Stimulated activated CD8-positive, alpha-beta memory T cell treated with anti-CD3 and anti-CD28 coated beads, Interleukin-15, amount 100 ng/mL, for 1 hour (primary cell): ENCODE data around the gene FMN2.

Experiments
- DNase-seq: peaks from one replicate; pipeline ENCODE4 v3.0.0-alpha.2; 2020; ENCODE audit warnings: low read depth

Gene FMN2

DNA sequence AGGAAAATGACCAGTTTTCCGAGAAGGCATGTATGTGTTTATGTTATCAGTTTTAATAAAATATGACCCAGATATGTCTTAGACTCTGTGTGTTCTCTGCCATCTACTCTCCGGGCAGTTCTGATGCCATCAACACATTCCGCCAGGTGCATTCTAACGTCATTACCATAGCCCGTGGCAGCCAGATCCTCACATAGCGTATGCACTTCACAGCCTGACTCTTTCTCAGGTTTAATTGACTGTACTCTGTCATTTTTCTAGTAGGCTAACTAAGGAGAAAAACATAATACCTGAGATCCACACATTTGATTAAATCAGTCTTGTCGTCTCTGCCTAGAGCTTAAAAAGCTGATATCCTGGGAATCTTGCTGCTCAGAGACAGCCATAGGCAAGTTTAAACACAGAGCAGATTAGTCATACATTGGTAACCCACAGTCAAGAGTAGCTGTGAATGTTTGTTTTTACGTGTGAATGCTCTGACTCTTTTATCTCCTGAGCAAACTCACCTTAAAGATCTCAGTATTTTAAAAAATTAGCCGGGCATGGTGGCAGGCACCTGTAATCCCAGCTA is 344.4 kb downstream of the FMN2 start:
- DNase-seq, result no peak

DNA sequence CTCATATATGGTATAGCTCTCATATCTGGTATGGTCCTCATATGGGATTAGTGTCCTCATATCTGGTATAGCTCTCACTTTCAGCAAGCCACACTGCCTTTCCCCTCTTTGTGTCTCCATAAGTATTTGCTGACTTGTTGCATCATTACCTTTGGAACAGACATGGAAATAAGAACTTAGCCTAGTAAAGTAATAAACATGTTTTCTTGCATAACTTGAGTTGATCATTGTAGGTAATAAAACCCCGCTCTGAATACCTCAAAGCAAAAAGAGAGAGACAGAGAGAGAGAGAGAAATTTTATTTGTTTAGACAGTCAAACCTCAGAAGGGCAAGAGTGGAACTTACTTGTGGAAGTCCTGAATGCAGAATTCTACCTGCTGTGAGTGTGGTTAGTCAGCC is 350.0 kb downstream of the FMN2 start:
- no peak for DNase-seq

DNA sequence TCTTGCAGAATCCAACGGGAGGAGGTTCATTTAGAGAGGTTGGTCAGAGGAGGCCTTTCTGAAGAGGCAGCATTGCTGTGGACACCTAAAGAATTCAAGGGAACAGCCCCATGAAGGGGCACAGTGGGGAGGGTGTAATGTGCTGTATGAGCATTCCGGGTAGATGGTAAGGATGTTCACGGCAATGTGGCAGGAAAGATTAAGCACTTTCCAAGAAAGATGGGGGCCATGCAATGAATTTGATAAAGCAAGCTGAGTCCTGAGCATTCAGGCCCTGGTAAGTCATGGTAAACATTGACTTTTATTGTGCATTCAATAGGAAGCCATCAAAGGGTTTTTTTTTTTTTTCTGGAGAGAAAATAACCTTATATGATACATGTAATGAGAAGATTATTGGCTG is 353.7 kb downstream of the FMN2 start:
- DNase-seq, result no peak

DNA sequence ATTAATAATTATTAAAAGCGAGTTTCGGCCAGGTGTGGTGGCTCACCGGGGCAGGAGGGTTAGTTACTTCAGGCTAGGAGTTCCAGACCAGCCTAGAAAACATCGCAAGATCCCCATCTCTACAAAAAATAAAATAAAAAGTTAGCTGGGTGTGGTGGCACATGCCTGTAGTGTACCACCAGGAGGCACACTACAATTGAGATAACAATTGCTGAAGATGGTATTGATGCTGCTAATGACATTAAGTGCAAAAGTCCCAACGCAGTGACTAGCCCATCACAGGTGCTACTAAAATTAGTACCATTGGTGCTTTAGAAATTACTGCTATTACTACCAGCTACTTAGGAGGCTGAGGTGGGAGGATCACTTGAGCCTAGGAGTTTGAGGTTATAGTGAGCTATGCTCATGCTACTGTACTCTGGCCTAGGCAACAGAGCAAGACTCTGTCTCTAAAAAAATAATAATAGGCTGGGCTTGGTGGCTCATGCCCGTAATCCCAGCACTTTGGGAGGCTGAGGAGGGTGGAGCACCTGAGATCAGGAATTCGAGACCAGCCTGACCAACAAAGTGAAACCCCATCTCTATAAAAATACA is 363.6 kb downstream of the FMN2 start:
- DNase-seq, result no peak

DNA sequence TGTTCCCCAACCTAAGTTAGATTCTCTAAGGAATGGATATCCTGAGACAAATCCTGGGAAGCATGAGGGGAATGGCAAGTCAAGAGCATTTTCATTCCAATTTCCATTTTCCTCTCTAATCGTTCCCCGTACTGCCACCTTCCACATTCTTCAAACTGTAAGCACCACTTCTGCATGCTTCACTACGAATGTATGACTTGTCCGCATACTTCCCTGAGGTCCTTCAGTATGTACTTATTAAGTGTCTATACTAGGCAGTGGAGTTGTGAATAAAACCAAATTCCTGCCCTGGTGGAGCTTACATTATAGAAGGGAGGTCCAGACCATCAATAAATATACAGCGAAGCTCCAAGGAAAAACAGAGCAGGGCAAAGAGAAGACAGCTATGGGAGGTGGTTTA is 365.5 kb downstream of the FMN2 start:
- DNase-seq, result no peak

DNA sequence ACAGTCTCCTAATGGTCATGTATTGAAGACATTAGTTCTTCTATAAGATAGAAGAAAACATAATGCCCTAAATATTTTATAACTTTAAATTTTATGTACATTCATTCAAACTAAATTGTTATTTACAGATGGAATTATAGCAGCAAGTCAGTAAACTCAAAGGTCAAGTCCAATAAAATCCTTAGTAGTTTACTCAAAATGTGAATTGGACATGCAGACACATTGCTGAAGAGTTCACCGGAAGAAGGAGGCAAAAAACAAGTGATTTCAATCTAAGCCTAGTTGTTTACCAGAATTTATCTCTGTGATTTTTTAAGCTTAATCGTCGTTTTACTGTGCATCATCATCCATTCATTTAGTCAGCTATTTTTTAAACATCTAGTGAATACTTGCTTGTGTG is 370.6 kb downstream of the FMN2 start:
- DNase-seq, result no peak

DNA sequence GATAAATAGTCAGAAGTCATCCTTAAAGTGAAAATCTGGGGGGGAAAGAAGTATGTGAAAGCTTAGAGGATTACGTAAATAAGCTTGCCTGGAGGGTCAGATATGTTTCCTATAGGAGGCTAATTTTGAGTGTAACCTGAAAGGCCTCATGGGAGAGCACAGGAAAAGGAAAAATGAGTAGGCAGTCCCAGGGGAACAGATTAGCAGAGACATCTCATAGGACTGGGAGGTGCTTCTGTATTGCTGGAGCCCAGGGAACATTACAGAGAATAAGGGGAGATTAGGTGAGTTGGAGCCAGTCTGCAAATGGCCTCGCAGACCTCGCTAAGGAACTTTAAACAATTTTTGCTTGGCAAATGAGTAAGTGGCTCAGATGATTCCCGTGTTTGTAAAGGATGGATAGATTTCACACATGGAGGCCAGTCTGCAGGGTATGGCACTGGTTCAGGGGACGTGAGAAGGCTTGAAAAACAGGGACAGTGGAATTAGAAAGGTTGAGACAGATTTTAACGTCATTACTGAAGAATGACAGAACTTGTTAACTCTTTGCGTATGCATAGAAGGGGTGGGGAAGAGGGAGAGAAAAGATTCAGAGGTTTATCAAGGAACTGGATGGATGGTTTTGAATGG is 371.2 kb downstream of the FMN2 start:
- no peak for DNase-seq

DNA sequence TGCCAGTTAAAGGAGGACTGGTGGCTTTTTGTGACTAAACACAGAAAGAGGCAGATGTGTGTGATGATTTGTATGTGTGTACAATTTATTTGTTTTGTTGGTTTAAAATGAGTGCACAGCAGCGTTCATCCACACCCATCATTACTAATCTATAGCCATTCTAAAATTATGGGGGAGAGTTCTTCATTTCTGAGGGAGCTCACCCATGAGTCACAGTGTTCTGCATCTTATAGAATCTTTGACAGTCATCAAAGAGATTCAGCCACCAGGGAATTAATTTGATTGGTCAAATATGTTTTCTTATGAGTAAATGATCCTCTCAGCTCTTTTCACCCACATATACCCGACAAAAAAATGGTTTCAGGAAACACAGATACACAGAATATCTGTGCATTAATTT is 372.4 kb downstream of the FMN2 start:
- DNase-seq, result no peak

DNA sequence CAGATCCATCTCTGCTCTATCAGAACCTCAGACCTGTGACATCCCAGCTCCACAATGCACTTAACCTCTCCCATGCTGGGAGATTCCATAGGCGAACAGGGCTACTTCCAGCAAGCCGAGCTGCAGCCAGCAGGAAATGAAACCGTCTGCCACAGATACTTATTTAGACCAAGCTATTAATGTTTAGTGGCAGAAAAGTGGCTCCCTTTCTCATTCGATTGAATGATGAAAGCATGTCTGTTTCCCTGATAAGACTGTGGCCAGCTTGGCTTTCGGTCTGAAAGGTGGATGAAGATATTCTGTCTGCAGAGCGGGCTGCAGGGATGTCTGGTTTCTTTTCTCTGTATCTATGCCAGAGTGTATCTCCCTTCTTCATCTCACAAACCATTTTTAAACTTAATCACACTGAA is 373.9 kb downstream of the FMN2 start:
- no peak for DNase-seq

DNA sequence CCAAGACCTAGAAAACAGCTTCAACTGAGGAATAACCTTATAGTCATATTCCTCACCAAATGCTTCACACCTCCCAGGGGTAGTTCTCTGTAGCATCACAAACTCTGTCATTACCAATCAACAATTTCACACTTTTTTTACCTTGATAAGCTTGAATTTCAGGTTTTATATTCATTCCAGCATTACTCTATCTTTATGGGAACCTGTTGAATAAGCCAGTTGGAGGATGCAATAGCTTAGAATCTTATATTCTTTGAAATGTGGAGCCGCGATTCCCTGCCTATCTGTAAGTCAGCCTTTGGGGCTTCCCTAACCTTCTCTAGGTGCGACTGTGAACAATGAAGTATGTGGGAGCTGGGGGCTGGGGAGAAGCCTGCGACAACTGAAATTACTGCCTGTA is 374.8 kb downstream of the FMN2 start:
- no peak for DNase-seq

DNA sequence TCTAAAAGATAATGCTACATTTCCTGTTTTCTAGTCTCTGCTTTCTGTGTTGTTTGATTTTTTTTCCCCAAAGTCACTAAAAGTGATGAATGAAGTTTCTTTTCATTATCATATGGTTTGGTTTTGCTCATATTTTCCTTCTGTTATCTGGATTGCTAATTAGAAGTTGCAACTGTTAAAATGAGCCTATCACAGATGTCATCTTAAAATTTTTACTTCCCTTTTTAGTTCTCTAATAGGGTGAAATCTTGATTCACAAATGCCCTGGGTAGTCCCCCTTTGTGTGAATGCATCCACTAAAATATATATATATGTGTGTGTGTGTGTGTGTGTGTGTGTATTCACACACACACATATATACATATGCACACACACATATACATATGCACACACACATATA is 376.2 kb downstream of the FMN2 start:
- no peak for DNase-seq

DNA sequence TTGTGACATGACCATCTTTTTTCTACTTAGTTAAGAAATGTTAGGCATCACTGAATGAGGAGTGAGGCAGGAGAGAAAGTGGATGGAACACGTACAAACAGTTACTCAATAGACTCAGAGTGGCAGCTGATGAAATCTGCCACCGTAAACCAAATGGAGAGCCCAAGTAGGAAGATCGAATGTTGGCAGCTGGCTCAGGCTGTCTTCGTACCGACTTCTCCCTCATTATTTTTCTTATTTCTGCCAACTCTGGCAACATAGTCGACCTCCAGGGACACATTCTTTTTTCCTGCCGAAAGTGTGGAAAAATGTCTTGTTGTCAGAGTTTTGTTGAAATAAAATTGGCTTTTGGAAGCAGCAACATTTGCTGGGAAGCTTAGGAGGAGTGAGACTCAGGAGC is 377.0 kb downstream of the FMN2 start:
- no peak for DNase-seq

DNA sequence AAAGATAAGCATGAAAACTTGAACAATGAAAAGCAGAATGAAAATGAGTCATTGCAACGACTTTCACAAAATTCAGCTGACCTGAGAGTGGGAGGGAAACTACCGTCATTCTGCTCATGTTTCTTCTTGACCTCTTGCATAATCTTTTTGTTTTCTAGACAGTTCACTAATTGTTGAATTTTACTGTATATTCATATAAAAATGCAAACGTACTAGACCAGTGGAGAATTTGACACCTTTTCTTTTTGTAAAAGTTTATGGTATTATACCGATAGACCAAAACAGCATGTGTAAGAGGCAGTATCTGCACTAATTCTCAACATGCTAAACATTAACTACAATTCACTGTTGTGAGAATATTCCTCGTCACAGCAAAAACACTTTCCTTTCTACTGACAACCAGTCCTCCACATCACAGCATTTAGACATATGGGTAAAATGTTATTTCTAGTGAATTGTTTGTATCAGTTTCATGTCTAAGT is 382.5 kb downstream of the FMN2 start:
- DNase-seq, result no peak

DNA sequence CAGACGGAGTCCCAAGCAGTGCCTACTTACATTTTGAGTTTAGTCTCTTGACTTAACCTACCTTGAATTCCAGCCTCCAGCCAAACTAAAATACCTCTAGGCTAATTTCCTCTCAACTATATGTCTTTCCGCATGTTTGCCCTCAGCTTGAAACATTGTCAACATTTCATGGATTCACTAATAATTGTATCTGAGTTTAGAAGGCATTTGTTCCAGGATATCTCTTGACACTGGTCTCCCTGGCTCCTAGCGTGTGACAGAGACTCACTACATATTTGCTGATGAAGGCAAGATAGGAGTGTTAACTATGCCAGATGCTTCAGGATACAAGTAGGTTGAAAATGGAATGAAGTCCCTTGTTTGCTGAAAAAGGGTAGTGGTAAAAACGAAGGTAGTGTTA is 384.1 kb downstream of the FMN2 start:
- DNase-seq, result no peak

DNA sequence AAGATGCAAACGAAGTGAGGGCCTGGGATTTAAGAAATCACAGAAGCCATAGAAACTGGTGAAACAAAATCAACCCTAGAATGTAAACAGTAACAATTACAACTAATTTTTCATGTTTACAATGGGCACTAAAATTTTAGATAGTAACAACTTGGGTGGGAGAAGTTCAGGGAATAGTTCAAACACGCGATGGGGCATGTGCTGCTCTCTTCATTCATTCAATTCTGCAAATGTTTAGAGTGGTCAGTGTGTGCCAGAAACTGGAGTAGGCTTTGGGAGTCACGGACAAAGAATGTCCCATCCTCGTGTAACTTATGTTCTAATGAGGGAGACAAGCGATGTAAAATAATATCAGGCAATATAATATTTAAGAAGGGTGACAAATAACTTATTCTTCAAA is 386.9 kb downstream of the FMN2 start:
- DNase-seq, result no peak

DNA sequence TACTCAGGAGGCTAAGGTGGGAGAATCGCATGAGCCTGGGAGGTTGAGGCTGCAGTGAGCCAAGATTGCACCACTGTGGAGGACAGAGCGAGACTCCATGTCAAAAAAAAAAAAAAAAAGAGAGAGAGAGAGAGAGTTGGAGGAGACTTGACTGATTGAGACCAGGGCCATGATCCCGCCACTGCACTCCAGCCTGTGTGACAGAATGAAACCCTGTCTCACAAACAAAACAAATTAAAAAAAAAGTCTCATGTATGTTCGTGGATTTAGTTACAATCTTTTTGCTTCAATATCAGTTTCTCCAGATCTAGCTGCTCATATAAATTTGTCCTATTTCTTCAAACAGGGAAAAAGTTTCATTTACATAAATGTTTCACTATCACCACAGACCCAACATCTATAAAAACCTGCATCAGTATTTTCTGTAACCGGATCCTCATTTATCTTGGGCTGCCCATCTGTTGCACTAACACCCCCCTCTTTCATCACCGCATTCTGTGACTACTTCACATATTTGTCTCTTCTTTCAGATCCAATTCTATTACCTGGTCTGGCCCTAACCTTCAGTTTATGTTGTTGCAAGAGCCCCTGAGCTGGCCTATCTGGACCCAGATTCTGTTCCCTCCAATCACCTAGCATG is 393.2 kb downstream of the FMN2 start:
- DNase-seq, result no peak

DNA sequence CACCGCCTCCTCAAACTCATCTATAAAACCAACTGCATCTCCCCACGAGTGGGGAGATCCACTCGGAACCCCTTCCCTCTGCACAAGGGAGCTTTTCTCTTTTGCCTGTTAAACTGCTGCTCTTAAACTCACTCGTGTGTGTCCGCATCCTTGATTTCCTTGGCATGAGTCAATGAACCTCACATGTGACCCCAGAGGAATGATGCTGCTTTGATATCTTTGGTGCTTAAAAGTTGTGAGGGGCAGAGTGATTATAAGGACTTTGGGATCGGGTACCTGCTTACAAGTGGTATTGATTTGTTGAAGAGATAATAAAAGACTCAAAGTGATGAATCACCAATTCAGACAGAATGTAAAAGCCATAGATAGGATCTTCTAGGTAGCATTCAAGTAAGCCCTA is 394.9 kb downstream of the FMN2 start:
- DNase-seq, result no peak

DNA sequence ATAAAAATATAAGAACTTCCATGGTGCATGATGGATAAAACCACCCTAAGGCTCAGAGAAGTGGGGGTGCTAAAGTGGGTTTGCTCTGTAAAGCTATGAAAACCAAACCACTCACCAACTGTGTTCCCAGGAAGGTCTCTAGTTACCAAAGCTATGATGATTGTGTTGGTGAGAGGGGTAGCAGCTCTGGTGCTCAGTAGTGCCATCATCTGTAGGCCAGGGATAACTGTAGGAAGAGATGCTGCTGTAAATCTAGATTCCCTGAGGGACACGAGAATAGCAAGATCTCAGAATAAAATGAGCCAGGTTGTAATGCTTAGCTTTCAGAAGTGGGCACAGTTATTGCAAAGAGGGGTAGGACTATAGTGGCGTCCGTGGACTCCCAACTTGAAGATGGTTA is 395.8 kb downstream of the FMN2 start:
- DNase-seq, result no peak

DNA sequence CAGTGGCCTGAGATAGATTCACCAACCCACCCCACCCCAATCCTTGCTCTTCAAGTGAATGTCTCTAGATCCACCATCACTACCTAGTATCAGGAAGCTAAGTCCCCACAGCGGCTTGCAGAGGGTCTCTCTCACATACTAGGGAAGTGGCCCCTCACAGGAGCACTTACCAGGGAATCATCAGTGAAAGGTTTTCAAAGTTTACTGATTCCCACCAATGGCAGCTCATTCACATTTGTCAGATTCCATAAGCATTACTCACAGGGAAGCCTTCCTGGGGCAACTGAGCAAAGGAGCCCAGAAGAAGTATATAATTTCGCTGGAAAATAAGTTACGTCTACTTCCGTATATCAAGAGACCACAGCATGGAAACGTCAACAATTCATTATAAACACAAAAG is 399.5 kb downstream of the FMN2 start:
- DNase-seq, result no peak

DNA sequence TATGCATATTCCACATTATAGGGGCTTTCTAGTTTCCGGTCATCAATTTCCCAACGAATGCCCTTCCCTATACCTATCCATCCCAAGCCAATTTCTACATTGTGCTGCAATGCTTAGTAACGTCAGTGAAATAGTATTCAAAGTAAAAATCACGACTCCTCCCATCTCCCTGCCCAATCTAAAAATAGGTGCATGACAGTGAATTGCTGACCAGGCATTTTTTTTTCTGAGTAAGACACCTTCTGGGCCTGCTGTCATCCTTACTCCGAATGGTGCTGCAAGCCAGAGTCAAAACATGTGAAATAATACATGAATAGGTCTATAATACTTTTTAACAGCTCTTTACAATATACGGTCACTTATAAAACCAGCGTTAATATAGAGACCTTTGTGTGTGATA is 400.1 kb downstream of the FMN2 start:
- DNase-seq, result no peak

DNA sequence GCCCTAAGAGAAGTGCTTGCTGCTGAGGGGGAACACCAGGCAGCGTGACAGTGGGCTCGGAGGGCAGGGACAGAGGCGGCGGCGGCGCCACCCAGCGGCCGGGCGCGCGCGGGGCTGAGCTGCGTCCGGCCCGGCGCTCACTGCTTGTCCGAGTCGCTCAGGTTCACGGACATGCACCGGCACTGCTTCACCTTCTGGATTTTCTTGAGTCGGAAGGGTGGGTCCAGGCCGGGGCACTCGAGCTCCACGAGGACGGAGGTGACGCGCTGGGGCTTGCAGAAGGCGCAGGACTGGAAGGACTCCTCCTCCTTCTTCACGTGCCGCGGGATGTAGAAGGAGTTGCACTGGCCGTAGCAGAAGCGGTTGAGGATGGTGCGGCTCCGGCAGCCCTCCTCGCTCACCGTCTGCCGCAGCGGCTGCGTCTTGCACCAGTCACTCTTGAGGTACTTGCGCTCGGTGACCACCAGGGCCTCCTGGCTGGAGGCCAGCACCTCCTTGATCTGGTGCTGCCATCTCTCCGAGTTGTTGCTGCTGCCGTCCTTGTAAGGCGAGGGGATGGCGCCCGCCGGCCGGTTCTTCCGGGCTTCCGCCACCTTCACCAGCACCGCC is 401.3 kb downstream of the FMN2 start:
- DNase-seq, result no peak

DNA sequence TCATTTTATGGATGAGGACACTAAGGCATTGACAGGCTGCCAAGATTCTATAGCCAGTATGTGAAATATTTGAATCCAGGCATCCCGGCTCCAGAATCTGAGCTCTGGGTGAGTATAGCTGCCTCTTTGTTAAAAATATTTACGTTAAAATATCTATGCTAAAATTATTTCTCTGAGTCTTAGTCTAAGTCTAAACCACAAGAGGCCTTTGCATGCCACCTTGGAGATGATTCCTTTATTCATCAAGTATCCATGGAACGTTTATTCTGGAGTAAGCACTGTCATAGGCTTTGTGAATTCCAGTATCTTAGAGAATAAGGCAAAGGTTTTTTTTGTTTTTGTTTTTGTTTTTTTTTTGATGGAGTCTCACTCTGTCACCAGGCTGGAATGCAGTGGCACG is 403.9 kb downstream of the FMN2 start:
- DNase-seq, result no peak

DNA sequence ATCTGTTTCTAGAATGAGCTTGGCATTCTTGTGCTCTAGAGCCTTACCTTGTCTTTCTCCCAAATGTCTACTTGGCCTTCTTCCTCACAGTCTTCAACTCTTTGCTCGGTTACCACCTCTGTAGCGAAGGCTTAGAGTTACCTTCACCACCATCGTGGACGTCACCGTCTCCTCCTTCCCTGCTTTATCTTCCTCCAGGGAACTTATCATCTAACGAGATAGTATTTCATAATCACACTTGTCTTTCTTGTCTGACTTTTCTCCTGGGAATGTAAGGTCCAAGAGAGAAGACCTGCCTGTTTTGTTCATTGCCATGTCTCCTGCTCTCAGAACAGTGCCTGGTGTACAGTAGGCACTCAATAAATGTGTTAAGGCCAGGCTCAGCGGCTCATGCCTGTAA is 404.7 kb downstream of the FMN2 start:
- DNase-seq, result no peak
